Gastrocnemius medialis (tissue), 4 donors: ENCODE measurements around the gene DOC2B. TPM values are rescaled to one million over a fixed set of nuclear protein-coding genes. Genes with fewer than 3 reads are reported as not detected.

ENCODE experiments used
- ATAC-seq, 2 donors: fragments of 150-250 bp; one replicate each; pipeline ENCODE4 v1.9.1; 2016
- DNase-seq, 2 donors: peaks; one replicate each; pipeline ENCODE4 v3.0.0-alpha.2; 2019
- H3K27ac ChIP-seq, 4 donors: fragments of 200-600 bp; sonication (generic); 1 replicate in 1 of 4; 2 replicates in 3 of 4; pipeline ENCODE4 v1.5.1; 2016 to 2018; ENCODE audit warnings: mild to moderate bottlenecking in 2 of 4, moderate library complexity in 1 of 4
- H3K27me3 ChIP-seq, 3 donors: fragments of 200-600 bp; sonication (generic) in 2 of 3; 1 replicate in 1 of 3; 2 replicates in 2 of 3; pipeline versions ENCODE4 v1.5.1 to v1.6.0; 2016 to 2019; ENCODE audit warnings: mild to moderate bottlenecking in 1 of 3, moderate library complexity in 1 of 3
- H3K36me3 ChIP-seq, 2 donors: fragments of 200-600 bp; sonication (generic) in 1 of 2; one replicate each; pipeline ENCODE4 v1.5.1; 2017 to 2018
- H3K4me1 ChIP-seq, 2 donors: fragments of 200-600 bp; sonication (generic) in 1 of 2; one replicate each; pipeline ENCODE4 v1.5.1; 2016 to 2017; ENCODE audit warnings: mild to moderate bottlenecking in 2 of 2
- H3K4me3 ChIP-seq, 4 donors: fragments of 200-600 bp; sonication (generic) in 3 of 4; 1 replicate in 1 of 4; 2 replicates in 3 of 4; pipeline ENCODE4 v1.5.1; 2016 to 2019; ENCODE audit warnings: mild to moderate bottlenecking in 2 of 4
- H3K9me3 ChIP-seq, 3 donors: fragments of 200-600 bp; sonication (generic) in 2 of 3; 1 replicate in 1 of 3; 2 replicates in 2 of 3; pipeline ENCODE4 v1.5.1; 2016 to 2019
- POLR2A ChIP-seq, 2 donors: fragments of 450-650 bp; IDR thresholded peaks; one replicate each; pipeline ENCODE4 v1.6.1; 2017; ENCODE audit warnings: antibody characterized with exemption in 2 of 2, mild to moderate bottlenecking in 2 of 2, moderate library complexity in 2 of 2
- in situ Hi-C, 4 donors: fragments of 200-750 bp; cut with MboI; loops; one replicate each; pipeline versions ENCODE4 v1.15.0 to v1.8.0; 2017; ENCODE audit warnings: low sequenced_read_pairs in 4 of 4
- intact Hi-C: fragments of 100-400 bp; cut with DNase I; formaldehyde crosslinking; loops from one replicate; pipeline ENCODE4 v1.15.1; 2023; ENCODE audit warnings: low total_unique reads
- total RNA-seq, 4 donors: library from RNA; depleted of rRNA; stranded (reverse); fragments of >200 nt; gene quantifications; one replicate each; pipeline versions ENCODE4 v1.1.0 to v1.2.3, GENCODE V29; 2016
- TF ChIP-seq, protein P1 (sequence below), 5 experiments: fragments of 450-650 bp in 3 of 5; fragments of 200-600 bp in 2 of 5; sonication (generic) in 2 of 5; IDR thresholded peaks in 4 of 5; conservative IDR thresholded peaks in 1 of 5; 1 replicate in 4 of 5; 2 replicates in 1 of 5; pipeline ENCODE4 v1.5.1; 2016 to 2019; ENCODE audit warnings: antibody characterized with exemption in 5 of 5, mild to moderate bottlenecking in 3 of 5, moderate library complexity in 3 of 5

The DOC2B gene
- total RNA-seq, 4 donors from 2014 or later = 1.1 to 4.0 (median 3.8) TPM

DNA sequence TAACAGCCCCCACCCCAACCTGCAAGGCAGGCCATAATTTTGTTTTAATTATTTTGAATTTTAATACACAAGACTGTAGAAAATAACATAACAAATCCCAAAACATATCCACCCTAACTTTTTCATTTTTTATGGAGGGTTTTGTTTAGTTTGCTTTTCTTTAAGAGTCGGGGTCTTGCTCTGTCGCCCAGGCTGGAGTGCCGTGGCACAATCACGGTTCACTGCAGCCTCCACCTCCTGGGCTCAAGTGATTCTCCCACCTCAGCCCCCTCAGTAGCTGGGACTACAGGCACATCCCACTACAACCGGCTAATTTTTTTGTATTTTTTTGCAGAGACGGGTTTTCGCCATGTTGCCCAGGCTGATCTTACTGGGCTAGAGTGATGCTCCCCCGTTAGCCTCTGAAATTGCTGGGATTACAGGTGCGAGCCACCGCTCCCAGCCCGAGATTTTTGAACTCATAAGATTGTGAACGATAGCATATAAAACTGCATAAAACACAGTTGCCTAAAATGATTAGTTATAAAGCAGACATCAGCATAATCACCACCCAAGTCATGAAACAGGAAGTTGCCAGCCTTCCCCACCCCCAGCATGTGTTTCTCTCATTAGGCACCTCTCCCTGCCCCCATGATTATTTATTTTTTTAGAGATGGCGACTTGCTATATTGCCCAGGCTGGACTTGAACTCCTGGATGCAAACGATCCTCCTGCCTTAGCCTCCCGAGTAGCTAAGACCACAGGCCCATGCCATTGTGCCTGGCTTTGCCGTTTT is 13.6 kb upstream of the DOC2B start:
- intact Hi-C loops = no loop called here
- Histone ChIP-seq H3K27ac (no peak overlapping the region), H3K9me3 (no peaks in the 10 kb centered on the region), H3K4me3 (no peak overlapping the region), H3K27me3 (peaks cover 10 to 31% (median 14%) of the 10 kb centered on the region in 3 donors), H3K4me1 (no peaks in the 10 kb centered on the region), H3K36me3 (no peaks in the 10 kb centered on the region)
- no peak for TF ChIP-seq POLR2A (IDR thresholded peaks at IDR 0.05)
- TF ChIP-seq, protein P1, sequence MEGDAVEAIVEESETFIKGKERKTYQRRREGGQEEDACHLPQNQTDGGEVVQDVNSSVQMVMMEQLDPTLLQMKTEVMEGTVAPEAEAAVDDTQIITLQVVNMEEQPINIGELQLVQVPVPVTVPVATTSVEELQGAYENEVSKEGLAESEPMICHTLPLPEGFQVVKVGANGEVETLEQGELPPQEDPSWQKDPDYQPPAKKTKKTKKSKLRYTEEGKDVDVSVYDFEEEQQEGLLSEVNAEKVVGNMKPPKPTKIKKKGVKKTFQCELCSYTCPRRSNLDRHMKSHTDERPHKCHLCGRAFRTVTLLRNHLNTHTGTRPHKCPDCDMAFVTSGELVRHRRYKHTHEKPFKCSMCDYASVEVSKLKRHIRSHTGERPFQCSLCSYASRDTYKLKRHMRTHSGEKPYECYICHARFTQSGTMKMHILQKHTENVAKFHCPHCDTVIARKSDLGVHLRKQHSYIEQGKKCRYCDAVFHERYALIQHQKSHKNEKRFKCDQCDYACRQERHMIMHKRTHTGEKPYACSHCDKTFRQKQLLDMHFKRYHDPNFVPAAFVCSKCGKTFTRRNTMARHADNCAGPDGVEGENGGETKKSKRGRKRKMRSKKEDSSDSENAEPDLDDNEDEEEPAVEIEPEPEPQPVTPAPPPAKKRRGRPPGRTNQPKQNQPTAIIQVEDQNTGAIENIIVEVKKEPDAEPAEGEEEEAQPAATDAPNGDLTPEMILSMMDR (IDR thresholded peaks at IDR 0.05 in 4 of 5, conservative IDR thresholded peaks at IDR 0.05 in 1 of 5) = no peak
- no peak for ATAC-seq
- in situ Hi-C loops = no loop called here
- no peak for DNase-seq

DNA sequence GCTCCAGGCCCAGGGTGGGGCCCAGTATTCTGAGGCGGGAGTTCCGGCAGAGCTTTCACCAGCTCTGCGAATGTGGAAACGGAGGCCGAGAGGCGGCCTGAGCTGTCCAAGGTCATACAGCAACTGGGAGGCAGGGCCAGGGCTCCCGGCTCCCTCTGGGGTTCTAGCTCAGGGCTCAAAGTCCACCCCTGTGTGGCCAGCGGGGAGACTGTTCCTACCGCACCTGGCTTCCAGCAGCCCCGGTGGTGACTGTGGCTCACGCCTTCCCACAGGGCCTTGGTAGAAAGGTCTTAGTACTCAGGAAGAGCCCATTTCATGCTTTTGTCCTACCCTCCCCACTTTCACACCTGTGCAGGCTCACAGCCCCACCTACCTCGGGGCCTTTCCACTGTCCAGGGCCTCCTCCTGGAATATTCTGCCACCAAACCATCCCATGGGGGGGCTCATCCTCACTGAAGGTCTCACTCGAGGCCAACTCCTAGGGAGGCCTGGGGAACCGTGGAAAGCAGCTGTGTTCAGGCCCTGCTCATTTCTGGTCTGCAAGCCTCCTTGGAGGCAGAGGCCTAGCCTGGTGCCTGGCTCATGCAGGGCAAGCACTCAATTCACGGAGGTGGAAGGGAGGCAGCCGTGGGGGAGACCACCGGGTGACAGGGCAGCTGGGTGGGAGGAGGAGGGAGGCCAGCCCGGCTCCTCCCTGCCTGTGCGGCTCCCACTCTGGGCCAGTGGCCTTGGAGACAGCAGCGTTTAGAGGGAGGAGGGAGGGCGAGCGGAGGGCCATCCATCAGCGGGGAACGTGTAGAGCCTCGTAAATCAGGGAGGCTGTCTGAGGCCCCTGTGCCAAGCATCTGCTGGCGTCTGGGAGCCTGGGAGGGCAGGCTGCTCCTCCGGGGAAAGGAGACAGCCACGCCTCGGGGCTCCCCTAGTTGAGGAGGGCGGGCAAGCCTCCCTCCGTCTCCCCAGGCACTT is 12.7 kb upstream of the DOC2B start:
- ATAC-seq = no peak
- in situ Hi-C loops (no loop called here), intact Hi-C loops (no loop called here)

GRCh38 chr17:193426-193810 is 12.0 kb upstream of the DOC2B start:
- H3K27me3 ChIP-seq = peaks cover 6 to 26% (median 14%) of the 10 kb centered on the region in 3 donors

More for the DNA sequence above, 12.7 kb upstream of the DOC2B start:
- Histone ChIP-seq H3K9me3 (no peaks in the 10 kb centered on the region), H3K27me3 (peaks cover 6 to 28% (median 14%) of the 10 kb centered on the region in 3 donors), H3K4me1 (no peaks in the 10 kb centered on the region), H3K4me3 (no peak overlapping the region), H3K36me3 (no peaks in the 10 kb centered on the region), H3K27ac (no peak overlapping the region)
- TF ChIP-seq, protein P1 (IDR thresholded peaks at IDR 0.05 in 4 of 5, conservative IDR thresholded peaks at IDR 0.05 in 1 of 5) = no peak
- TF ChIP-seq POLR2A (IDR thresholded peaks at IDR 0.05) = no peak
- no peak for DNase-seq

GRCh38 chr17:192666-193425 is 11.4 kb upstream of the DOC2B start:
- in situ Hi-C loops (no loop called here), intact Hi-C loops (no loop called here)
- no peak overlapping the region for H3K4me3 ChIP-seq
- no peaks in the 10 kb centered on the region for H3K9me3 ChIP-seq
- no peaks in the 10 kb centered on the region for H3K4me1 ChIP-seq
- peaks cover 6 to 21% (median 14%) of the 10 kb centered on the region in 3 donors for H3K27me3 ChIP-seq
- no peaks in the 10 kb centered on the region for H3K36me3 ChIP-seq
- no peak for DNase-seq
- TF ChIP-seq, protein P1 (IDR thresholded peaks at IDR 0.05 in 4 of 5, conservative IDR thresholded peaks at IDR 0.05 in 1 of 5) = no peak
- TF ChIP-seq POLR2A (IDR thresholded peaks at IDR 0.05) = no peak
- H3K27ac ChIP-seq = no peak overlapping the region
- ATAC-seq = no peak

More at GRCh38 chr17:193426-193810, 12.0 kb upstream of the DOC2B start:
- DNase-seq (no peak), ATAC-seq (no peak)
- intact Hi-C loops (no loop called here), in situ Hi-C loops (no loop called here)
- no peak for TF ChIP-seq POLR2A (IDR thresholded peaks at IDR 0.05)
- TF ChIP-seq, protein P1 (IDR thresholded peaks at IDR 0.05 in 4 of 5, conservative IDR thresholded peaks at IDR 0.05 in 1 of 5) = no peak
- no peaks in the 10 kb centered on the region for H3K36me3 ChIP-seq
- H3K9me3 ChIP-seq = no peaks in the 10 kb centered on the region
- no peak overlapping the region for H3K4me3 ChIP-seq
- no peak overlapping the region for H3K27ac ChIP-seq
- H3K4me1 ChIP-seq = no peaks in the 10 kb centered on the region
